Upper lobe of left lung (tissue), 6 donors: ENCODE data around the gene OXCT1. TPM values are rescaled to one million over a fixed set of nuclear protein-coding genes. Genes with fewer than 3 reads are reported as not detected.

Experiments used
- ATAC-seq, 2 donors: fragments of 200-7000 bp; cut with Tn5 transposase; one replicate each; pipeline ENCODE4 v1.9.1; 2022; ENCODE audit warnings: mild to moderate bottlenecking in 2 of 2, moderate library complexity in 2 of 2; ENCODE audit not compliant: low FRiP score in 2 of 2
- DNase-seq, 2 donors: peaks; one replicate each; pipeline ENCODE4 v3.0.0-alpha.2; 2019 to 2020
- H3K27ac ChIP-seq, 4 donors: fragments of 200-600 bp; sonication (generic); one replicate each; pipeline ENCODE4 v1.5.1; 2016 to 2019
- H3K27me3 ChIP-seq, 4 donors: fragments of 200-600 bp; sonication (generic); one replicate each; pipeline ENCODE4 v1.5.1; 2017 to 2019
- H3K36me3 ChIP-seq, 4 donors: fragments of 200-600 bp; sonication (generic); one replicate each; pipeline ENCODE4 v1.5.1; 2016 to 2019
- H3K4me1 ChIP-seq, 4 donors: fragments of 200-600 bp; sonication (generic); one replicate each; pipeline ENCODE4 v1.5.1; 2018 to 2019
- H3K4me3 ChIP-seq, 4 donors: fragments of 200-600 bp; sonication (generic); one replicate each; pipeline ENCODE4 v1.5.1; 2017 to 2019; ENCODE audit warnings: mild to moderate bottlenecking in 2 of 4, moderate library complexity in 1 of 4
- H3K9me3 ChIP-seq, 4 donors: fragments of 200-600 bp; sonication (generic); one replicate each; pipeline ENCODE4 v1.5.1; 2018 to 2019
- CTCF ChIP-seq, 6 experiments: fragments of 450-650 bp in 4 of 6; fragments of 200-600 bp in 2 of 6; sonication (generic) in 2 of 6; IDR thresholded peaks; one replicate each; pipeline ENCODE4 v1.5.1; 2016 to 2019; ENCODE audit warnings: antibody characterized with exemption in 6 of 6
- EP300 ChIP-seq, 4 donors: sonication (generic); formaldehyde crosslinking; IDR thresholded peaks; one replicate each; pipeline ENCODE4 v1.5.1; 2017; ENCODE audit warnings: antibody characterized with exemption in 4 of 4, control low read depth in 2 of 4
- POLR2A ChIP-seq, 4 donors: fragments of 450-650 bp; IDR thresholded peaks; one replicate each; pipeline ENCODE4 v1.5.1; 2016 to 2017; ENCODE audit warnings: antibody characterized with exemption in 4 of 4, mild to moderate bottlenecking in 2 of 4
- POLR2AphosphoS5 ChIP-seq, 2 donors: sonication (generic); formaldehyde crosslinking; IDR thresholded peaks; one replicate each; pipeline ENCODE4 v1.5.1; 2017; ENCODE audit warnings: antibody characterized with exemption in 2 of 2
- WGBS, 2 donors: methylation state at CpG; one replicate each; pipeline ENCODE4 v1.1.5; 2017 to 2018; 5-methylcytosine and 5-hydroxymethylcytosine counted together
- total RNA-seq, 6 donors: library from RNA; depleted of rRNA in 4 of 6; stranded (reverse); fragments of >200 nt in 4 of 6; gene quantifications; one replicate each; pipeline versions ENCODE4 v1.1.0 to v1.2.1, GENCODE V29; 2016 to 2021
- donor health status: DM: no; HTN: no; CAD: no; lungs with moderate emphysema.
- donor health status: DM: no; HTN: yes; CAD: no; lungs with severe emphysema.

OXCT1 gene
- total RNA-seq, 6 donors from 2014 or later: 6.4 to 16.3 (median 12.1) TPM

- Histone ChIP-seq H3K9me3 (no peaks in the 10 kb centered on the region), H3K27me3 (no peaks in the 10 kb centered on the region), H3K36me3 (no peaks in the 10 kb centered on the region), H3K27ac (no peak overlapping the region), H3K4me1 (no peaks in the 10 kb centered on the region), H3K4me3 (no peak overlapping the region)
- ATAC-seq: no peak
- no peak for TF ChIP-seq POLR2AphosphoS5 (IDR thresholded peaks at IDR 0.05)
- TF ChIP-seq CTCF (IDR thresholded peaks at IDR 0.05): no peak
- TF ChIP-seq POLR2A (IDR thresholded peaks at IDR 0.05): no peak
- no peak for TF ChIP-seq EP300 (IDR thresholded peaks at IDR 0.05)
- no peak for DNase-seq
Observed at GRCh38 chr5:41892031-41892430, 21.8 kb upstream of the OXCT1 start.

GRCh38 chr5:41891066-41891707 lies 21.0 kb upstream of the OXCT1 start:
- Histone ChIP-seq H3K4me3 (no peak overlapping the region), H3K9me3 (no peaks in the 10 kb centered on the region), H3K27me3 (no peaks in the 10 kb centered on the region), H3K36me3 (no peaks in the 10 kb centered on the region), H3K27ac (no peak overlapping the region), H3K4me1 (no peaks in the 10 kb centered on the region)
- WGBS, 2 donors: 64 to 75% methylated on average over 2 of the region's 2 CpGs
- no peak for TF ChIP-seq POLR2A (IDR thresholded peaks at IDR 0.05)
- TF ChIP-seq POLR2AphosphoS5 (IDR thresholded peaks at IDR 0.05): no peak
- TF ChIP-seq CTCF (IDR thresholded peaks at IDR 0.05): no peak
- no peak for ATAC-seq
- no peak for DNase-seq

- Histone ChIP-seq H3K4me1 (no peaks in the 10 kb centered on the region), H3K4me3 (no peak overlapping the region), H3K9me3 (no peaks in the 10 kb centered on the region), H3K36me3 (no peaks in the 10 kb centered on the region), H3K27me3 (no peaks in the 10 kb centered on the region), H3K27ac (no peak overlapping the region)
- no peak for TF ChIP-seq CTCF (IDR thresholded peaks at IDR 0.05)
- no peak for TF ChIP-seq EP300 (IDR thresholded peaks at IDR 0.05)
- TF ChIP-seq POLR2AphosphoS5 (IDR thresholded peaks at IDR 0.05): no peak
- no peak for TF ChIP-seq POLR2A (IDR thresholded peaks at IDR 0.05)
- DNase-seq: no peak
- ATAC-seq: no peak
Observed at GRCh38 chr5:41885286-41885685, 15.1 kb upstream of the OXCT1 start.

- TF ChIP-seq POLR2AphosphoS5 (IDR thresholded peaks at IDR 0.05) (no peak), EP300 (IDR thresholded peaks at IDR 0.05) (no peak), POLR2A (IDR thresholded peaks at IDR 0.05) (no peak), CTCF (IDR thresholded peaks at IDR 0.05) (no peak)
- no peaks in the 10 kb centered on the region for H3K36me3 ChIP-seq
- H3K27ac ChIP-seq: no peak overlapping the region
- H3K4me1 ChIP-seq: no peaks in the 10 kb centered on the region
- no peaks in the 10 kb centered on the region for H3K27me3 ChIP-seq
- 87 to 89% methylated on average over 2 of the region's 2 CpGs for WGBS, 2 donors
- ATAC-seq (no peak), DNase-seq (no peak)
- no peaks in the 10 kb centered on the region for H3K9me3 ChIP-seq
- H3K4me3 ChIP-seq: no peak overlapping the region
Observed at GRCh38 chr5:41883936-41884335, 13.7 kb upstream of the OXCT1 start.

GRCh38 chr5:41883243-41883642 lies 13.0 kb upstream of the OXCT1 start:
- no peak for ATAC-seq
- no peaks in the 10 kb centered on the region for H3K36me3 ChIP-seq
- H3K27ac ChIP-seq: no peak overlapping the region
- no peaks in the 10 kb centered on the region for H3K27me3 ChIP-seq
- TF ChIP-seq EP300 (IDR thresholded peaks at IDR 0.05): no peak
- TF ChIP-seq POLR2A (IDR thresholded peaks at IDR 0.05): no peak
- no peak for TF ChIP-seq CTCF (IDR thresholded peaks at IDR 0.05)
- TF ChIP-seq POLR2AphosphoS5 (IDR thresholded peaks at IDR 0.05): no peak
- DNase-seq: no peak
- H3K9me3 ChIP-seq: no peaks in the 10 kb centered on the region
- 88 to 96% methylated on average over 3 of the region's 3 CpGs for WGBS, 2 donors
- no peak overlapping the region for H3K4me3 ChIP-seq
- no peaks in the 10 kb centered on the region for H3K4me1 ChIP-seq
